Measurements from ENCODE around the gene ARHGAP32.
"Not testable (repeated sequence)": the region's sequence is repeated elsewhere in the genome, so short reads cannot be mapped to it uniquely, and the experiment has no call there.

Gene ARHGAP32

DNA sequence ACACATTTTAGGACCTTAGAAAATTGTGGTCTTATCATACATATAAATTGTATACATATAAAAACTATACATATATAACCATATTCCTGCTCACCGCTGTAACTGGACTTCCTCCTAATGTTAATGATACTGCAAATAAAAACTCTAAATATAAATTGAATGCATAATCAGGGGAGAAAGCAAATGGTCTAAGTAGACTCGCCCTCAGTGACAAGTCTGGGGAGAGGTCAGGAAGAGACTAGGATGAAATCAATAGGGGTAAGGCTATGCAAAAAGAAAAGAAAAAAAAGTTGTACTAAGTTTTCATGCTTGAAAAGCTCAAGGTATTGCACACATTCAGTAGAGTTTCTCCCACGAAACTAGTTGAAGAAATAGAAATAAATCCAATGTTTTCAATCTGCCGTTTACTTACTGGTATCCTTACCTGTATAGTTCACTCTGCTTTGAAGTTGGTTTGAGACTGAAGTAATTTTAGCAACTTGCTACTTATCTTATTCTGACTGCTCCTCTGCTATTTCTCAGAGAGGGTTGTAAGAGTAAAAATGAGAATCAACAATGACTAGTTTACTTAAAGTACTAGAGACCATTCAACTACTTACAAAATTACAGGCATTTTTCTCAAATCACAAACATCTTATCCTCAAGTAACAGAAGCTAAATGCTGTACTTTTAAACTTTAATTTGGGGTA lies 12.2 kb upstream of the ARHGAP32 start:
- DNase-seq (ENCODE audit: low read depth in 1 of 2, low spot score in 1 of 2) = no peak

DNA sequence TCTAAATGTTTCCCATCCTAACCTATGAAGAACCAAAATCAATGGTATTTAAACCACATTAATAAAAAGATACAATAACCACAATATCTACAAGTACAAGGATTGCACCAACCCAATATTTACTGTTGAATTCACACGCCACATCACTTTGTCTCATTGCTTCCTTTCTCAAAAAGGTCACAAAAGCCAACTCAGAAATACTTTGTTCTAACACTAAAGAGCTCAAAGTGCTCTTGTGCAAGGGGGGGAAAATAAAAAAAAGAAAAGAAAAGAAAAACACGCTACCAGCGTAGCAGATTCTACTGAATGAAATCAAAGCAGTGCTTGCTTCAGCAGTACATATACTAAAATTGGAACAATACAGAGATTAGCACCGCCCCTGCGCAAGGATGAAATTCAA lies 10.5 kb upstream of the ARHGAP32 start:
- no peak for DNase-seq (ENCODE audit: low read depth in 1 of 2, low spot score in 1 of 2)

DNA sequence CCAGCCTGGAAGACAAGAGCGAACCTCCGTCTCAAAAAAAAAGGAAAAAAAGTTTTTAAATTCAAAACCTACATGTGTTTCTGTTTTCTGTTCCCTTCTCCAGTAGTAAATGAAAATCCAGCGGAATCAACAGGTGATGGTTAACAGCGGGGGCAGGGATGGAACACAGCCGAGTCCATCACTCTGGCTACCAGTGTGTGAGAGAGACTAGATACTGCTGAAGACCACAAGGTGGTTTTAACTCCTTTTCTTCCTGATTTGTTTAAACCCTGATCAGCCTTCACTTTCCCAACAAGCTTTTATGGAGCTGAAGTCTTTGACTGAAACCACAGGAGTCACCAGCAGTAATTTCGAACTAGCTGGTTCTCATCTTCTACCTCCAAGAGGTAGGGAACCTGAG lies 3.6 kb upstream of the ARHGAP32 start:
- DNase-seq (ENCODE audit: low read depth in 1 of 2, low spot score in 1 of 2) = no peak

DNA sequence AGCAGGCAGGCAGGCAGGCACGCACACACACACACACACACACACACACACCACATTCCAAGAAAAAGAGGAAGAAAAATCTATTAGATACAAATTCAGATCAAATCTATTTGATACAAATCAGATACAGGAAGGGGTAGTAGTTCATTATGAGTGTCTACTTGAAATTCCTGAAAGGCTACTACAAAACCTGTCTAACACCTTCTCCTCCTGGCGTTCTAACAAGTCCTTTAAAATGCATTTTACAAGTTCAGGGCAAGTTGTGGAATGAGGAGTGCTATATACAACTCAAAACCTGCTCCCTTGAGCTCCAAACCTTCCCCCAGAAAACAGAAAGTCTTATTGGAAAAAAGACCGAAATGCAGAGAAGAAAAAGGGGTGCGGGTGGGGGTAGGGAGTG lies 476 bp downstream of the ARHGAP32 start:
- no peak for DNase-seq (ENCODE audit: low read depth in 1 of 2, low spot score in 1 of 2)

DNA sequence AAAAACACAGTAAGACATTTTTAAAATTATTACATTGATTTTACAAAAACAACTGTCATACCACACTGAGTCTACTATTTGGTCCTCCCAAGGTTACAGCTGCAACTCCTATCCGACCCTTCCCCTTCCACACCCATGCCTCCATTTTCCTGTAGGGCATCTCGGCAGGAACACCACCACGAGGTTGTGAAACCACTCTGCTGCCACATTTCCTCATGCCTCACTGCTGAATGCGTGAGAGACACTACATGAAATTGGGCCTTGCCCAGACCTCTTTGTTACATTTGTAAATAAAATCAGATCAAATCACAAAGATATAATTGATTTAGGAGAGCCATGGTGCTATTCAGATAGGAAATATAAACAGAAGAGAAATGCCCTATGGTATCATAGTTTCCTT lies 2.0 kb downstream of the ARHGAP32 start:
- DNase-seq (ENCODE audit: low read depth in 1 of 2, low spot score in 1 of 2) = no peak

DNA sequence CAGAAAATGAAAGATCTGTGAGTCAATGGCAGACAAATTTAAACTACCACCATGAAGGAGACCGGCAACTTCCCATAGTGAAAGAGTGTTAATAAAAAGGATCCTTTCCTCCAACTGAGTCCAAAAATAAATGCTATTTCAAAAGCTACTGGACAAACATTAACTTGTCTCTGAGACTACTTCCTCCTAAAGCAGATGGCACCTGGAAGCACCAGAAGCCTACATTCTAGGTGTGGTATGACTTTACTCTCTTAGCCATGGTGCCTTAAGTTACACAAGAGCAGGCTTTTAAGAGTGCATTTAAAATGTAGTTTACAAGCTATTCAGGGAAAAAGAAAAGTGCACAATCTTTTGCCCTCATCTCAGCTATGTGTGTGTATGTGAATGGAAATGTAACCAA lies 2.5 kb downstream of the ARHGAP32 start:
- no peak for DNase-seq (ENCODE audit: low read depth in 1 of 2, low spot score in 1 of 2)

DNA sequence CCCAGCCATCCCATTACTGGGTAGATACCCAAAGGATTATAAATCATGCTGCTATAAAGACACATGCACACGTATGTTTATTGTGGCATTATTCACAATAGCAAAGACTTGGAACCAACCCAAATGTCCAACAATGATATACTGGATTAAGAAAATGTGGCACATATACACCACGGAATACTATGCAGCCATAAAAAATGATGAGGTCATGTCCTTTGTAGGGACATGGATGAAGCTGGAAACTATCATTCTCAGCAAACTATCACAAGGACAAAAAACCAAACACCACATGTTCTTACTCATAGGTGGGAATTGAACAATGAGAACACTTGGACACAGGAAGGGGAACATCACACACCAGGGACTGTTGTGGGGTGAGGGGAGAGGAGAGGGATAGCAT lies 7.0 kb downstream of the ARHGAP32 start:
- not testable (repeated sequence) for DNase-seq (ENCODE audit: low read depth in 1 of 2, low spot score in 1 of 2)

DNA sequence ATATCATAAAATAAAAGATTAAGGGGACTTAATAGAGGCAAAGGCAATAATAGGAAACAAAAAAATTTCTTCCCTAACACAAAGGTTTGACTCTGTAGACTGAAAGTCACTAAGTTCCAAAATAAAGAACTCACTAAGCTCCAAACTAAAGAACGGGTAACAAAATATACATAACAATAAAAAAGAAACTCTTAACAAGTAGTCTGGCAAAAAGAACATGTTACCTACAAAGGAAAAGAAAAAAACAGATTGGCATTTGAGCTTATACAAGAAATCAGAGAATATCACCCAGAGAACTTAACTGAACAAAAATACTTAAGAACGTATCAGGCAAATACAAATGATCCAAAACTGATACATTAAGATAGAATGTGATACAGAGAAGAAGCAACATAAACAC lies 7.5 kb downstream of the ARHGAP32 start:
- DNase-seq (ENCODE audit: low read depth in 1 of 2, low spot score in 1 of 2) = no peak

DNA sequence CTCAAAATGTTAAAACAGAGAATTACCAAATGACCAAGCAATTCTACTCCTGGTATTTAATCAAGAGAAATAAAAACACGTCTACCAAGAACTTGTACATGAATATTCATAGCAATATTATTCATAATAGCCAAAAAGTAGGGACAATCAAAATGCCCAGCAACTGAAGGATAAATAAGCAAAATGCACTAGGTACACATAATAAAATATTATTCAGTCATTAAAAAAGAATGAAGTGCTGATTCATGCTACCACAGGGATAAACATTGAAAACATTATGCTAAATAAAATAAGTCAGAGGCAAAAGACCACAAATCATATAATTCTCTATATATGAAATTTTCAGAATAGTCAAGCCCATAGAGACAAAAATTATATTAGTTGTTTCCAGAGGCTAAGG lies 24.8 kb downstream of the ARHGAP32 start:
- no peak for DNase-seq (ENCODE audit: low read depth in 1 of 2, low spot score in 1 of 2)

DNA sequence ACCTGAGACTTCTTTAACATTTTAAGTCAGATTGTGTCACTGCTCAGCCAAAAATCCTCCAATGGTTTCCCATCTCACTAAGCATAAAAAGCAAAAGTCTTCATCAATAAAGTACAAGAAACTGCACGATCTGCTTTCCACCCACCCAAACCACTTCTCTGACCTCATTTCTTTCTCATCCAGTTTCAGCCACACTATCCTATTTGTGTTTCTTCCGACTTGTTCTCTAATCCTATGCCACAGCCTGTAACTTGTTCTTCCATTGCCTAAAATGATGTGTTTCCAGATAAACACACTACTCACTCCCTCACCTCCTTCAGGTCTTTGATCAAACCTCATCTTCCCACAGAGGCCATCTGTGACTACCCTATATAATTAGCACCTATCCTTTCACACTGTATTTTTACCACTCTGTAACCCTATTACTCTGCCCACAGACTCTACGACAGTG lies 28.4 kb downstream of the ARHGAP32 start:
- no peak for DNase-seq (ENCODE audit: low read depth in 1 of 2, low spot score in 1 of 2)

DNA sequence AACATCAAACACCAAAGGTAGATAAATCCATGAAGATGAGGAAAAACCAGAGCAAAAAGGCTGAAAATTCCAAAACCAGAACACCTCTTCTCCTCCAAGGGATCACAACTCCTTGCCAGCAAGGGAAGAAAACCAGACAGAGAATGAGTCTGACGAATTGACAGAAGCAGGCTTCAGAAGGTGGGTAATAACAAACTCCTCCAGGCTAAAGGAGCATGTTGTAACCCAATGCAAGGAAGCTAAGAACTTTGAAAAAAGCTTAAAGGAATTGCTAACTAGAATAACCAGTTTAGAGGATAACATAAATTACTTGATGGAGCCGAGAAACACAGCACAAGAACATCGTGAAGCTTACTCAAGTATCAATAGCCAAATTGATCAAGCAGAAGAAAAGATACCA lies 35.0 kb downstream of the ARHGAP32 start:
- DNase-seq (ENCODE audit: low read depth in 1 of 2, low spot score in 1 of 2) = not testable (repeated sequence)

DNA sequence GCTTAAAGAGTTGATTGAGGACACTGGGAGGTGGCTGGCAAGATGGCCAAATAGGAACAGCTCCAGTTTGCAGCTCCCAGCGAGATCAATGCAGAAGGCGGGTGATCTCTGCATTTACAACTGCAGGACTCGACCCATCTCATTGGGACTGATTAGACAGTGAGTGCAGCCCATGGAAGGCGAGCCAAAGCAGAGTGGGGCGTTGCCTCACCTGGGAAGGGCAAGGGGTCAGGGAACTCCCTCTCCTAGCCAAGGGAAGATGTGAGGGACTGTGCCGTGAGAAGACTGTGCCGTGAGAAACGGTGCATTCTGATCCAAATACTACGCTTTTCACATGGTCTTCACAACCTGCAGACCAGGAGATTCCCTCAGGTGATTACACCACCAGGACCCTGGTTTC lies 36.4 kb downstream of the ARHGAP32 start:
- DNase-seq (ENCODE audit: low read depth in 1 of 2, low spot score in 1 of 2) = no peak

DNA sequence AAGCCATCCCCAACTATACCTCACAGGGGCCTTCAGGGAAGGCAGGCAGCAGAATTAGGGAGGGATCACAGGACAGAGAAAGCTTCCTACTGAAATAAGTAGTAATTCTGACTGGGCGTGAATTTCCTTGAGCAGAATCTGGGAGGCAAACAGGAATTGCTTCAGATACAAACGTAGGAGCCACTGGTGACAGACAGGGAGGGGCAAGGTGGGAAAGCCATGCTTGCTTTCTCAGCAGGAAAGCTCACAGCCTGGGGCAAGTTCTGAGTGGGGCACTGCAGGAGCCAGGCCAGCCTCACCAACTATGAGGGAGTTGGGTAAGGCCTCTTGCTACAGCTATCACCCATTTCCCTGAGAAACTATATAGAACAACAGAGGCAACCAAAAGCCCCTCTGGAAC lies 43.6 kb downstream of the ARHGAP32 start:
- no peak for DNase-seq (ENCODE audit: low read depth in 1 of 2, low spot score in 1 of 2)

DNA sequence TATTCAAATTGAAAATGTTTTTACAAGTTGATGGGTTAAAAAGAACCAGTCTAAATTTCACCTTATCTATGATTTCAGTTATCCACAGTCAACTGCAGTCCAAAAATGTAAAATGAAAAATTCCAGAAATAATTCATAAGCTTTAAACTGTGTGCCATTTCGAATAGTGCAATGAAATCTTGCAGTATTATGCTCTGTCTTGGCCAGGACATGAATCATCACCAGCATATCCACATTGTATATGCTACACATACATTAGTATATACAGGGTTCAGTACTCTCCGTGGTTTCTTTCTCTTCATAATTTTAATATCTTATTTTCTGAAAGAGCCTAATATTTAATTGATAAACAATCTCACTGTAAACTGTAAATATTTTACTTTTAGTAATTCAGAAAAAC lies 45.9 kb downstream of the ARHGAP32 start:
- DNase-seq (ENCODE audit: low read depth in 1 of 2, low spot score in 1 of 2) = no peak

DNA sequence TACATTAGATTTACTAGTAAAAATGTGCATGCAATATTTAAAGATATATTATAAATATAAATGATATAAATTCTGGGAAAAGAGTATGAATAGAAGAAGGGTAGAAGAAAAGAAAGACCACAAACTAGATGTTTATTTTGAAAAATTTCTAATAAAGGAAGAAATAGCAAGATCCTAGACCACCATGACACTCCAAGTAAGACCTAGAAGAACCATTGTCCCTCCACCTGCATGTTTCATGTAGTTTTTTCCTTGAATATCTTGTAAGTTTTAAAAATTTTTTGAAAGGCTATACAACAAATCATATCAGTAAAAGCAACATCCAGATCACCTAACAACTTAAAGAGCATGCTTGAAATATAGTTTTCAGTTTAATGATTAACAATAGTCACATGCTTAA lies 46.8 kb downstream of the ARHGAP32 start:
- no peak for DNase-seq (ENCODE audit: low read depth in 1 of 2, low spot score in 1 of 2)

DNA sequence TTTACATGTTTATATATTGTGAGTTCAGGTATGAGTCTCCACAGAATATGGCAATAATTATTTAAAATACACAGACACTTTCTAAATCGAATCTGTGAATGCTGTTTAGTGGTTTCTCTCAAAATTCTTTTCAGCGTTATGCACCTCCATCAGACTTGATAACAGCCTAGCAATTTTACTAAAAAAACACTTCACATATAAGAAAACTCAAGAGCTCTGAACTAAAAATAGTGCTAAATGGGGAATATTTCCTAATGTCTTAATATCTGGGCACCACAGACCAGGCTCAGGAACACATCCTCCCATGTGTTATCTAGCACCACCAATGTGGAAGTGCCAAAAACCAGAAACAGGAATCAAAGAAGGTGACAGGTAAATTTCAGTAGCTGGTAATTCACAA lies 47.9 kb downstream of the ARHGAP32 start:
- DNase-seq (ENCODE audit: low read depth in 1 of 2, low spot score in 1 of 2) = no peak

DNA sequence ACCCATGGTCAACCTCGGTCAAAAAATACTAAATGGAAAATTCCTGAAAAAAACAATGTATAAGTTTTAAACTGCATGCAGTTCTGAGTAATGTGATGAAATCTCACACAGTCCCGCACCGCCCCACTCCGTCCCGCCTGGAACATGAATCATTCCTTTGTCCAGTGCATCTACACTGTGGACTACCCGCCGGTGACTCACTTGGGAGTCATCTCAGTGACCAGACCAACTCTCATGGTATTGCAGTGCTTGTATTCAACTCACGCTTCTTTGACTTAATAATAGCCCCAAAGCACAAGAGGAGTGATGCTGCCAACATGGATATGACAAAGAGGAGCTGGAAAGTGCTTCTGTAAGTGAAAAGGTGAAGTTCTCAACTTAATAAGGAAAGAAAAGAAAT lies 48.8 kb downstream of the ARHGAP32 start:
- no peak for DNase-seq (ENCODE audit: low read depth in 1 of 2, low spot score in 1 of 2)

DNA sequence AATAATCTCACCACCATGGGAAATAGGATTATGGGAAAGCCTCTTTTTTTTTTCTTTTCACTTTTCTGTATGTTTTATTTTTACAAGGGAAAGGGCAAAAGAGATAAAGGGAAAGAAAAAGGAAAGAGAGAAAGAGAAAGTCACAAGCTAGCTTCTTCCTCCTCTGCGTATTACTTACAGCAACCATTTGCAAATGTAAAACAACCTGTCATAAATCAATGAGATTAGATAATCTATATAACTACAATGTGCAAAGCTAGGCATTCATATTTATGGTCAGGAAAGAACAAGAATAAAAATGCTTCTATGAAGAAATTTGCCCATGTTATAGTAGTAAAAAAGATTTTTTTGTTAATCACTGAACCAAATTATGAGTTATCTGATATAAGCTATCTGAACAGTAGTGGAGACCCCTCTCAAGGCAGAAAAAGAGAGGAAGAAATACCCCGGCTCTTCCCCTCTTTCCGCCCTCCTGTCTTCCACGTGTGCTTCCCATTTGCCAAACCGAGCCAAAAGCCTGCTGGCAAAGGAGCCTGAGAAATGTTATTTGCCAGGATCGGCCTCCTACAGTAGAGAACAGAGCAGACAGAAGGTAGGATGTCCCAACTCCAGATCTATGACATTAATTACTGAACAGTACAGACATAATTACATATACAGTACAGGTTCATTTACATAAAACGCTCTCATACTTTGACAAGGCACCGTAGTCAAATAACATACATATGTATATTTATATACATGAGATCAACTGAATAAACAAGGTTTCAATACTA lies 50.2 kb downstream of the ARHGAP32 start:
- DNase-seq (ENCODE audit: low read depth in 1 of 2, low spot score in 1 of 2) = no peak

DNA sequence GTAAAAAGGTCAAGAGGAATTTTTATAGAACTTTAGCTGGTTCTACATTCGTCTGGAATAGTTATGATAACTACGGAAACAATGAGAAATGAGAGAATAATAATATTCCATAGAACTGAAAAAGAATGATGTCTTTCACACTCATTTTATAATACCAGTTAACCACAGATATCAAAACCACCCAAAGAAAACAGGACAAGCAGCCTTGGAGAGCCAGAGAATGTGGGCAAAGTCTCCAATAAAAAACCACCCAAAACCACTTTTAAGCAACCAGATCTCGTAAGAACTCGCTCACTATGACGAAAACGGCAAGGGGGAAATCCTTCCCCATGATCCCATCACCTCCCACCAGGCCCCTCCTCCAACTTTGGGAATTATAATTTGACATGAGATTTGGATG lies 60.8 kb downstream of the ARHGAP32 start:
- DNase-seq (ENCODE audit: low read depth in 1 of 2, low spot score in 1 of 2) = no peak

DNA sequence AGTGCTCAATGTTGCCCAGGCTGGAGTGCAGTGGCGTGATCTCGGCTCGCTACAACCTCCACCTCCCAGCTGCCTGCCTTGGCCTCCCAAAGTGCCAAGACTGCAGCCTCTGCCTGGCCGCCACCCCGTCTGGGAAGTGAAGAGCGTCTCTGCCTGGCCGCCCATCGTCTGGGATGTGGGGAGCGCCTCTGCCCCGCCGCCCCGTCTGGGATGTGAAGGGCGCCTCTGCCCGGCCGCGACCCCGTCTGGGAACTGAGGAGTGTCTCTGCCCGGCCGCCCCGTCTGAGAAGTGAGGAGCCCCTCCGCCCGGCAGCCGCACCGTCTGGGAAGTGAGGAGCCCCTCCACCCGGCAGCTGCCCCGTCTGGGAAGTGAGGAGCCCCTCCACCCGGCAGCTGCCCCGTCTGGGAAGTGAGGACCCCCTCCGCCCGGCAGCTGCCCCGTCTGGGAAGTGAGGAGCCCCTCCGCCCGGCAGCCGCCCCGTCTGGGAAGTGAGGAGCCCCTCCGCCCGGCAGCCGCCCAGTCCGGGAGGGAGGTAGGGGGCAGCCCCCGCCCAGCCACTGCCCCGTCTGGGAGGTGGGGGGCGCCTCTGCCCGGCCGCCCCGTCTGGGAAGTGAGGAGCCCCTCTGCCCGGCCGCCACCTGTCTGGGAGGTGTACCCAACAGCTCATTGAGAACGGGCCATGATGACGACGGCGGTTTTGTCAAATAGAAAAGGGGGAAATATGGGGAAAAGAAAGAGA lies 63.1 kb downstream of the ARHGAP32 start:
- DNase-seq (ENCODE audit: low read depth in 1 of 2, low spot score in 1 of 2) = not testable (repeated sequence)

DNA sequence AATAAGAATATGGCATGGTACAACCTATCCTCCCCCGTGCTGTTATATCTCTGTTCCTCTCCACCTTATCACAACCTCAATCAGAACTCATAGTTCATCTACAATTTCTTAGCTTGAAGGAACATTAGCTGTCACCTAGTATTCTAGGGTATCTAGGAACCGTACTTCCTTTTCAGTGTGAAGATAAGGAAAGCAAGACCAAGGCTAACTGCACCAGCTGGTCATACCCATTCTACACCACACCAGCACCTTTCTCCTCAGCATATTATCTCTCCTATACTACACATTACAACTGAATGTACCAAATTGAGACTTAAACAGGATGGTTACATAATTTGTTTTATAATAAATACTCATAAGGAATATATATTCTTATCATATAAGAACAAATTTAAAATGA lies 73.1 kb downstream of the ARHGAP32 start:
- DNase-seq (ENCODE audit: low read depth in 1 of 2, low spot score in 1 of 2) = no peak

Data from activated CD4-positive, alpha-beta T cell treated with anti-CD3 and anti-CD28 coated beads, Interleukin-2, amount 50 U/mL, for 24 hours (primary cell).